ENCODE results near the gene NSMCE4A.
"Not testable (repeated sequence)": the region's sequence is repeated elsewhere in the genome, so short reads cannot be mapped to it uniquely, and the experiment has no call there.

NSMCE4A gene

DNA sequence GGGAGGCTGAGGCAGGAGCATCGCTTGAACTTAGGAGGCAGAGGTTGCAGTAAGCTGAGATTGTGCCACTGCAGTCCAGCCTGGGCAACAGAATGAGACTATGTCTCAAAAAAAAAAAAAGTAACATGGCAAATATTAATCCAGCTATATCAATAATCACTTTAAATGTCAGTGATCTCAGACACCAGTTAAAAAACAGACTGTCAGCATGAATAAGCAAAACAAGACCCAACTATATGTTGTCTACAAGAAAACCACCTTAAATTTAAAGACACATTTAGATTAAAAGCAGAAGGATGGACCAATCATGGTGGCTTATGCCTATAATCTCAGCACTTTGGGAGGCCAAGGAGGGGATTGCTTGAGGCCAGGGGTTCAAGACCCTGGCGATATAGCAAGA is 38.7 kb downstream of the NSMCE4A start:
- TF ChIP-seq CTCF (IDR thresholded peaks at IDR 0.05; ENCODE audit: insufficient read depth, low read depth, low read length, missing control alignments): no peak
- no peak overlapping the region for H3K4me3 ChIP-seq (ENCODE audit: low read length)
- DNase-seq (ENCODE audit: low read depth): no peak

- no peak for DNase-seq (ENCODE audit: low read depth)
- no peak for TF ChIP-seq CTCF (IDR thresholded peaks at IDR 0.05; ENCODE audit: insufficient read depth, low read depth, low read length, missing control alignments)
- H3K4me3 ChIP-seq (ENCODE audit: low read length): no peak overlapping the region
Measured at GRCh38 chr10:121935702-121936101, 39.3 kb downstream of the NSMCE4A start.

GRCh38 chr10:121930268-121931085 is 44.5 kb downstream of the NSMCE4A start:
- peak; percentile 23 for DNase-seq (ENCODE audit: low read depth)
- H3K4me3 ChIP-seq (ENCODE audit: low read length): not testable (repeated sequence)

DNA sequence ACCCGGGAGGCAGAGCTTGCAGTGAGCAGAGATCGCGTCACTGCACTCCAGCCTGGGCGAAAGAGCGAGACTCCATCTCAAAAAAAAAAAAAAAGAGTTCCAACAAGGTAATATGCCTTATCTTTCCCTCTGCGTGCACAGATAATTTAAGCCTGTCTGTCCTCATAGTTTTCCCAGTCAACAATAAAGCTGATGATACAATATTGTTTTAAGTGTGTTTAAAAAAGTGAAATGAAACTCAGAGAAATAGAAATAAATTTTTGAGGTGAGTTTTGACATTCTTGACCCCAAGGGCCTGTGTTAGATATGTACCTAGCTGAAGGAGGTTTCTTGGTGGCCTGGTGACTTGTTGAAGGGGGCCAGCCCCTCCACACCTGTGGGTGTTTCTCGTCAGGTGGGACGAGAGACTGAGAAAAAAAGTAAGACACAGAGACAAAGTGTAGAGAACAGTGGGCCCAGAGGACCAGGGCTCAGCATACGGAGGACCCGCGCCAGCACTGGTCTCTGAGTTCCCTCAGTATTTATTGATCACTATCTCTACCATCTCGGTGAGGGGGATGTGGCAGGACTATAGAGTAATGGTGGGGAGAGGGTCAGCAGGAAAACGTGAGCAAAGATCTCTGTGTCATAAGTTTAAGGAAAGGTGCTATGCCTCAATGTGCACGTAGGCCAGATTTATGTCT is 45.3 kb downstream of the NSMCE4A start:
- not testable (repeated sequence) for DNase-seq (ENCODE audit: low read depth); H3K4me3 ChIP-seq (ENCODE audit: low read length)

- peak overlapping the region; percentile 71 for H3K4me3 ChIP-seq (ENCODE audit: low read length)
- no peak for TF ChIP-seq CTCF (IDR thresholded peaks at IDR 0.05; ENCODE audit: insufficient read depth, low read depth, low read length, missing control alignments)
- peak; percentile 24 for DNase-seq (ENCODE audit: low read depth)
Measured at GRCh38 chr10:121928528-121928884, 46.5 kb downstream of the NSMCE4A start.

DNA sequence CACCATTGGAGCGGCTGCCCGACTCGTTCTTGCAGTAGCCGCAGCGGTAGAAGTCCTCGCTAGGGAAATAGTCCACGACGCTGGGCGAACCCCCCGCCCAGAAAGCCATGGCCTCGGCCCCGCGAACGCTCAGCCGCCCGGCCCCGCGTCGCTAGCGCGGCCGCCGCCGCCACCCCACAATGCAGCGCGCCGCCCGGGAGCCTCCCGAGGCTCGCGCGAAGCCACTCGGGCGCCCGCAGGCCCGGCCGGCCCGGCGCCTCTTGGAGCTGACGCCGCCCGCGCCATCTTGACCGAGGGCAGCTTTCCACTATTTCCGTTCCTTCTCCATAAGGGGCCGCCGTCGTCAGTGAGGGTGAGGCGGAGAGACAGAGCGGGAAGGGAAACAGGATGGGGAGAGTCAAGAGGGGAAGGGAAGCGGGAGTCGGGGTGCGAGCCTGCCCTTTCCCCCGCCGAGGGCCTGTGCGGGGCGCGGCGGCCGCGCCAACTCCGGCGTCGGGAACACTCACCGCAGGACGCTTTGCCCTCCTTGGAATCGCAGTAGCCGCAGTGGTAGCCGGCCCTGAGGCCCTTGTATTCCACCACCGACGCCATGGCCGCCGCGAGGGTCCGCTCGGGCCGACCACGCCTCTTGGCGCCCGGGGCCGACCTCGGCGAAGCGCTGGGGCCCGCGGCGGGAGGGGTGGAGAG is 47.0 kb downstream of the NSMCE4A start, which contains the start of gene ATE1:
ATE1 (minus strand) TSS at position 191 of the 687 bp plus-strand sequence; CDS start at position 109, 82 bp downstream.
- DNase-seq (ENCODE audit: low read depth): peak; percentile 92
- peak; percentile 5 for TF ChIP-seq CTCF (IDR thresholded peaks at IDR 0.05; ENCODE audit: insufficient read depth, low read depth, low read length, missing control alignments)
- peak within 1 kb of the TSS; percentile 71 for H3K4me3 ChIP-seq (ENCODE audit: low read length)

DNA sequence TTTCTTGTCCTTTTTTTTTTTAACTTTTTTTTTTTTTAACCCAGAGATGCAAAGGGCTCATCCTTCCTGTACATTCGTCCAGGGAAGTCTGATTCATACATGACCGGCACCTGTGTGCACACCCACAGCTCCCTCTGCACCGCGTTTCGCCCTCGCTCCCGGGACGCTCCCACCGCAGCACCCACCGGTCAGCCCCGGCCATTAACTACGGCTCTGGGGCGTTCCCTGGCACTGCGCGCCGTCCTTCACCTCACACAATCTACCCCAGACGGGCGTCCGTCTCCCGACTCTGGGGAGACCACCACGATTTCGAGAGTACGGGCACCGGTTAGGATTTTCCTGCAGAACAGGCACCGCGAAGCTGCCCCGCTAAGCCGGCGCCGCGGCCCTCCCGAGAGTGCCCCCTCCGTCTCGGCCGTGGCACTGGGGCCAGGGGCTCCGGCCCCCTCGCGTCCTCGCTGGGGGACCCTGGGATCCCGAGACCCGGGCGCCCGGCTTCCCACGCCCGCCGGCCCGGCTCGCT is 47.6 kb downstream of the NSMCE4A start:
- DNase-seq (ENCODE audit: low read depth): peak; percentile 79
- TF ChIP-seq CTCF (IDR thresholded peaks at IDR 0.05; ENCODE audit: insufficient read depth, low read depth, low read length, missing control alignments): no peak
- H3K4me3 ChIP-seq (ENCODE audit: low read length): peak overlapping the region; percentile 71
